GM18907 (cell line): ENCODE measurements around the gene ELF5.

ENCODE experiments used
- ATAC-seq: cut with Tn5 transposase; IDR thresholded peaks from one replicate; pipeline ENCODE4 v1.9.1; 2021; ENCODE audit warnings: mild to moderate bottlenecking, moderate library complexity; ENCODE audit not compliant: unreplicated experiment

The ELF5 gene

GRCh38 chr11:34458525-34458924 is 55.1 kb downstream of the ELF5 start:
- no peak for ATAC-seq

DNA sequence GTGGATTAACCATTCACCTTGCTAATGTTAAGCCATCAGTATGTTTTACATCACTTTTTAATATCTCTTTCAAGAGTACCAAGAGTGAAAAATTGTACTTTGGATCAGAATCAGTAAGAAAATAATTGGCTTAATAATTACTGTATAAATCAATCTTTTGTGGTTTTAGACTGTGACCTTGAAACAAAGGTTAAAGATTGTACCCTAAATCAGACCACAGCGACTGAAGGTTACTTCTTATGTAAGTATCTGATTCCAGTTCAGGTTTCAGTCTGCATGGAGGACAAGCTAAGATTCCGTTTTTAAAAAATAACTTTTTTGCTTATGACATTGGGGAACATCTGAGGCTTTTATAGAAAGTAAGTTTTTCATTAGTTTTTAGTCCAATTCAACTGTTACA is 56.0 kb downstream of the ELF5 start:
- ATAC-seq, result no peak

- no peak for ATAC-seq
Measured at GRCh38 chr11:34454308-34455032, 59.1 kb downstream of the ELF5 start.

GRCh38 chr11:34451053-34451452 is 62.5 kb downstream of the ELF5 start:
- ATAC-seq, result no peak

GRCh38 chr11:34449013-34449412 is 64.6 kb downstream of the ELF5 start:
- ATAC-seq, result peak; percentile 74

- no peak for ATAC-seq
Measured at GRCh38 chr11:34448223-34448994, 65.2 kb downstream of the ELF5 start.

DNA sequence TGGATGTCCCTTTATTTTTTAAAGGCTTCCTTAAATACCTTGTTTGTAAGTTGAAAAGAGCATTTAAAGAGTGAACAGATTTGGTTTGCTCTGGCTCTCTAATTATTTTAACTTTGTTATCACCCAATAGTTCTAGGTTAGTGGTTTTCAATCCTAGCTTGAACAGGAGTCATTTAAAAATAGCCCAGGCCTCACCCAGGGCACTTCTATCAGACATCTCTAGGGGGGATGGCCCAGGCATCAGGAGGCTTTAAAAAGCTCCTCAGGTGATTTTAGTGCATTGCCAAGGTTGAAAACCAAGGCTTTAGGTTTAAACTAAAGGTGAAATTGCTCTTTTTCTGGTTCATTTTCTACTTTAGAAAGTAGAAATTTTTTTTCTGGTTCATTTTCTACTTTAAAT is 66.5 kb downstream of the ELF5 start:
- no peak for ATAC-seq

GRCh38 chr11:34446386-34446785 is 67.2 kb downstream of the ELF5 start:
- no peak for ATAC-seq

DNA sequence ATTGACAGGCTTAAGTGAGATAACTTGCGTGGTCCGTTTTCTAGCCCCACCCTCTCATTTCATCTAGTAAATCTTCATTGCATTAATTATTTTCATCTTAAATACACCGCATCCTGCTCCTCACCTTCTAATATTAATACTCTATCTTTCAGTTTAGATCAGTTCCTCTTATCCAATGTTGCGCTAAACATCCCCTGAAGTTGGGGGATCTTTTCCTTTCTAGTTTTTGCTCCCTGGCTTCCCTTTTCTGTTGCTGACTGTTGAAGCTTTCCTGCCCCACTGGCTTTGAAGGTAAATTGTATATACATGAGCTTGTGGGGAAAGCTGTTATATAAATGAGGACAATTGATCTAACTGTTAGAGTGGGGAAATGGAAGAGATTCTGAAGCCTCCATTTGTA is 67.6 kb downstream of the ELF5 start:
- no peak for ATAC-seq

DNA sequence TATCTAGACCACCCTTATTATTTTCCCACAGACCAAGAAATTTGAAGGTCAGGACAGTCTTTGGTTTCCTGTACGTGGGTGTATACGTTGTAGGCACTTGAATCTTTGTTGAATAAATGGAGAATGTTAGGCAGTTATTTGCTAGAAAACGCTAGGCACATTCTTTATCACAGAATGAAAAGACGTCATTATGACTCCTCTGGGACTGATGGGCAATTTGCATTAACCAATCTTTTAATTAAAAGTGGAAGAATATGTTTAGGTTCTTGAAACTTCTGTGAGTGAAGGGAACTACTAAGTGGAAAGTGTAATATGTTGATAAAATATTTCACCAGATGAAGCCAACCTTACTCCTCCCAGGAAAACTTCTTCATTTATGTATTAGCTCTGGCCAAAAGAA is 69.2 kb downstream of the ELF5 start:
- ATAC-seq, result no peak

GRCh38 chr11:34443136-34443535 is 70.5 kb downstream of the ELF5 start:
- ATAC-seq, result no peak

- no peak for ATAC-seq
Measured at GRCh38 chr11:34441814-34442213, 71.8 kb downstream of the ELF5 start.

DNA sequence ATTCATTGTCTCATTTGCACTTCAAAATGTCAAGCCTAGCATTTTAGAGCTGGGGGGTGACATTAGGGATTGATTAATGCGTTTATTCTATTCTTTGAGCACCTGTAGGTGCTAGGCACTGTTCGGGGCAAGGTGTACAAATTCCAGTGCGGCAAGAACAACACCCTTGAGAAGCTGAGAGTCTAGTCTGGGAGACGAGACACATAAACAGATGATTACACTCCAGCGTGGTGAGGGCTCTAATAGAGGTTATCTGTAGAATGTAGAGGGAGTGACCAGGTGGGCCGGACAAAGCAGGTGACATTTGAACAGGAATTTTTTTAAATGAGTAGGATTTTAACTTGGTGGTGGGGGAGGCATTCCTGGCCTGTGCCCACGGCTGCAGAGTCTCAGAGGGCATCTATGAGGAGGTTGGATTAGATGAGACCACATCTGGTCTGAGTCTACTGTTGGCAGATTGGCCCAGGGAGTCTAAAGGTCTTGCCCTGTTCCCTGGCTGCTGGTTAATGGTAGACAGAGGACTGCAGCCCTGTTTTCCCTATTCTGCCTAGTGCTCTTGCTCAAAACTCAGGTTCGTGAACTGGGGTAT is 73.9 kb downstream of the ELF5 start:
- ATAC-seq, result no peak

DNA sequence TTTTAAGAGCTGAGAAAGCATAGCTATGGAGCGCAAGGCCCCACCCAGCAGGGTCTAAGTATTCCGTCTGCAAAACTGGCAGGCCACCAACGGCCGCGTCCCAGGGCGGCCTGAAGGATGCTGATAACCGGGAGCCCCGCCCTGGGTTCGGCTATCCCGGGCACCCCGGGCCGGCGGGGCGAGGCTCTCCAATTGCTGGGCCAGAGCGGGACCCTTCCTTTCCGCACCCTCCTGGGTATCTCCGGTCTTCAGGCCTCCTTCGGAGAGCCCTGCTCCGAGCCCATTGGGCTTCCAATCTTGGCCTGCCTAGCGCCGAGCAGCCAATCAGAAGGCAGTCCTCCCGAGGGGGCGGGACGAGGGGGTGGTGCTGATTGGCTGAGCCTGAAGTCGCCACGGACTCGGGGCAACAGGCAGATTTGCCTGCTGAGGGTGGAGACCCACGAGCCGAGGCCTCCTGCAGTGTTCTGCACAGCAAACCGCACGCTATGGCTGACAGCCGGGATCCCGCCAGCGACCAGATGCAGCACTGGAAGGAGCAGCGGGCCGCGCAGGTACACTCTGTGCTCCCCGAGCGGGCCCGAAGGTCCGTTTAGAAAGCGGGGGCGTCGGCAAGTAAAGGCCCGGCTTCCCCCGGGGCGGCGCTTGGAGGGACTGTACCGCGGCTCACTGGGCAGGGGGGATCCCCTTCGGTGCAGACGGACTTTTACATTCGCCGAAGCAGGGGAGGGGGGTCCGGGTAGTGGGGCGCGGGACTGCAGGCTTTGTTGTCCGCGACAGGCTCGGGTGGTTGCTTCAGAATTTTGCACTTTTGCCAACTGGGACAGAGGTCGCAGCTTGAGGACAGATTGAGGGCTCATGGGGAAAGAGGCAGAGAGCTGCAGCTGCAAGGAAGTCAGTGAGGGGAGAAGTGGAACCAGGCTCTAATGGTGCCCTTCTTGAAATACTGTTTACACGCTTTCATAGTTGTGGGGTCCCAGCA is 74.8 kb downstream of the ELF5 start, which contains the start of gene CAT:
Gene CAT (plus strand): TSS at position 406 of the 979 bp plus-strand sequence. CDS start 80 bp downstream, at position 486.
- ATAC-seq, result peak; percentile 97

GRCh38 chr11:34437224-34438125 is 76.1 kb downstream of the ELF5 start:
- no peak for ATAC-seq

DNA sequence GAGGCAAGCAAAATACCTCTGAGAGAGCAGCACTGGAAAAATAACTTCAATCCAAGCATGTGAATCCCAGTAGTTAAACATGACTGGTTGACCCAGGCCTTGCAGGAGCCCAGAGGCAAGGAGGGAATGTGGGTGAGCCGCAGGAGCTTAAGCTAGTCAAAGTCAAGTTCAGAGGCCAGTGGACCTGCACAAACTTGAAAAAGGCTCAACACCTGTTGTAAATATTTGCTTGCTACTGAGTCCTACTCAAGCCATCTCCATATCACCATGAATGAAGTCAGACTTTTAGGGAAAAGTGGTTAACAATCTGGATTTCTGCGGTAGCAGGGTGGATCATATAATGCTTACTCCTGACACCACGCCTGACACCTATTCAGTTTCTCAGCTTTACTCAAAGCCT is 79.7 kb downstream of the ELF5 start:
- no peak for ATAC-seq

DNA sequence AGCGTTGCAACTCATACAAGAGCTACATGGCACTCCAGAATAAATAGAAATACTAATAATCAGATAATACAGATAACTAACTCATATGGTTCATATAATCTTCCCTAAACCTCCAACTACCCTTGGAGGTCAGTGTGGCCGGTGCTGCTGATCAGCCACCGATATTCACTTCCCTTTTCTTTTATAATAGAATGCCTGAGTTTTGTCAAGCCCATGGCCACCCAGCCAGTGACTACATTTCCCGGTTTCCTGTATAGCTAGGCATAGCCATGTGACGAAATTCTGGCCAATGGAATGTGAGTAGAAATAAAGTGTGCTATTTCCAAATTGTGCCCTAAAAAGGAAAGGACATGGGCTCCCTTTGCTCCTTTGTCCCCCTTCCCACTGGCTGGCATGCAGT is 80.8 kb downstream of the ELF5 start:
- ATAC-seq, result no peak

DNA sequence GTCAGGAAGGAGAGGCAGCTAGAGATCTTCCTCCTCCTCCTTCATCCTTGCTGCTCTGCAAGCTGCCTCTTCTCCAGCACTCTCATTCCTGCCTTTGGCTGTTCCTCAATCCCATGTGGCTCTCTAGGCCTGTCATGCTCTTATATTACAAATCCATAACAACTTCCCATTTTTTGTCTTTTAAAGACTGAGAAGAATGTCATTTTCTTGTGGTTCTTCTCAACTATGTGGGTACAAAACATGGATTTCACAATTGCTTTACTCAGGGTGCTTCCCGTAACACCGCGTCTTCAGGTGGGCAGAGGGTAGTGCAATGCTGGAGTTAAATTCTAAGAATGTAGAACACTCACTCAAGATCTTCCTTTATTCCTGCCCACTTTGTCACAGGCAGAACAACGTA is 81.6 kb downstream of the ELF5 start:
- no peak for ATAC-seq
